GM12878 (cell line): ENCODE data around the gene ADGRE2.

Experiments used
- CBX5 ChIP-seq: sonication (generic); IDR thresholded peaks from 2 replicates; pipeline ENCODE4 v1.6.1; 2016; ENCODE audit warnings: low read depth, moderate library complexity, mild to moderate bottlenecking, inconsistent platforms
- EP300 ChIP-seq, 2 experiments: fragments of 150-350 bp in 1 of 2; IDR thresholded peaks; 2 replicates each; pipeline ENCODE4 v1.6.1; 2011 to 2012; ENCODE audit warnings: low read depth in 2 of 2, low read length in 2 of 2, borderline replicate concordance in 1 of 2, improper control_type of control experiment in 1 of 2, inconsistent platforms in 1 of 2; ENCODE audit not compliant: control insufficient read depth in 1 of 2
- FOXM1 ChIP-seq: IDR thresholded peaks from 2 replicates; pipeline ENCODE4 v1.6.1; 2012; ENCODE audit warnings: low read depth, mild to moderate bottlenecking, inconsistent platforms, low read length, moderate library complexity
- PAX5 ChIP-seq: IDR thresholded peaks from 2 replicates; pipeline ENCODE4 v1.6.1; 2011; ENCODE audit warnings: low read depth, low read length, borderline replicate concordance
- POLR2A ChIP-seq: IDR thresholded peaks from 2 replicates; pipeline ENCODE4 v1.6.1; 2011; ENCODE audit warnings: low read depth, mild to moderate bottlenecking, low read length
- POLR2AphosphoS5 ChIP-seq: IDR thresholded peaks from 2 replicates; pipeline ENCODE4 v1.6.1; 2011; ENCODE audit warnings: mild to moderate bottlenecking, low read length, inconsistent platforms
- RB1 ChIP-seq: fragments of 450-650 bp; formaldehyde crosslinking; IDR thresholded peaks from 2 replicates; pipeline ENCODE4 v1.6.1; 2017; ENCODE audit warnings: mild to moderate bottlenecking, borderline replicate concordance
- ZZZ3 ChIP-seq: IDR thresholded peaks from 2 replicates; pipeline ENCODE4 v1.6.1; 2011; ENCODE audit warnings: low read depth; ENCODE audit not compliant: control insufficient read depth, insufficient read length
- TF ChIP-seq, protein P1 (sequence below): IDR thresholded peaks from 2 replicates; pipeline ENCODE4 v1.6.1; 2012; ENCODE audit warnings: low read length, inconsistent platforms
- TF ChIP-seq, protein P2 (sequence below), 3 experiments: IDR thresholded peaks in 2 of 3; conservative IDR thresholded peaks in 1 of 3; 2 replicates each; pipeline ENCODE4 v1.5.1; 2011; ENCODE audit warnings: low read depth in 3 of 3, low read length in 3 of 3, mild to moderate bottlenecking in 3 of 3, control low read depth in 2 of 3, moderate library complexity in 2 of 3, inconsistent platforms in 1 of 3, mixed read lengths in 1 of 3; ENCODE audit not compliant: control insufficient read depth in 2 of 3, insufficient read depth in 1 of 3; ENCODE audit errors: extremely low read depth in 1 of 3

DNA sequence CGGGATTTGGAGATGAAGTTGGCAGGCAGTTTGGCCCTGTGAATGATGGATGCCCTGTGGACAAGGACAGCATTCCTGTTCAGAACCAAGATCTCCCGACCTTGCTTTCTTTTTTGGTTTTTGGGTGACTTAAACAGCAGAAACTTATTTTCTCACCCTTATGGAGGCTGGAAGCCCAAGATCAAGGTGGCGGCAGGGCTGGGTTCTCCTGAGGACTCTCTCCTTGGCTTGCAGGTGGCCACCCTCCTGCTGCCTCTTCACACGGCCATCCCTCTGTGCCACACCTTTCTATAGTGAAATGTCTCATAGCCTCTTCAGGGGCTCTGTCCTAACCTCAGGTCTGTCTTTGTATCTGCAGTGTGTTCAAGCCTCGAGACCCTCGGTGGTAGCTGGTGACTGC is 74.5 kb downstream of the ADGRE2 start:
- no peak for TF ChIP-seq CBX5
- TF ChIP-seq PAX5: no peak
- no peak for TF ChIP-seq POLR2A
- TF ChIP-seq, protein P1, sequence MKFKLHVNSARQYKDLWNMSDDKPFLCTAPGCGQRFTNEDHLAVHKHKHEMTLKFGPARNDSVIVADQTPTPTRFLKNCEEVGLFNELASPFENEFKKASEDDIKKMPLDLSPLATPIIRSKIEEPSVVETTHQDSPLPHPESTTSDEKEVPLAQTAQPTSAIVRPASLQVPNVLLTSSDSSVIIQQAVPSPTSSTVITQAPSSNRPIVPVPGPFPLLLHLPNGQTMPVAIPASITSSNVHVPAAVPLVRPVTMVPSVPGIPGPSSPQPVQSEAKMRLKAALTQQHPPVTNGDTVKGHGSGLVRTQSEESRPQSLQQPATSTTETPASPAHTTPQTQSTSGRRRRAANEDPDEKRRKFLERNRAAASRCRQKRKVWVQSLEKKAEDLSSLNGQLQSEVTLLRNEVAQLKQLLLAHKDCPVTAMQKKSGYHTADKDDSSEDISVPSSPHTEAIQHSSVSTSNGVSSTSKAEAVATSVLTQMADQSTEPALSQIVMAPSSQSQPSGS: no peak
- TF ChIP-seq POLR2AphosphoS5: no peak
- TF ChIP-seq, protein P2, sequence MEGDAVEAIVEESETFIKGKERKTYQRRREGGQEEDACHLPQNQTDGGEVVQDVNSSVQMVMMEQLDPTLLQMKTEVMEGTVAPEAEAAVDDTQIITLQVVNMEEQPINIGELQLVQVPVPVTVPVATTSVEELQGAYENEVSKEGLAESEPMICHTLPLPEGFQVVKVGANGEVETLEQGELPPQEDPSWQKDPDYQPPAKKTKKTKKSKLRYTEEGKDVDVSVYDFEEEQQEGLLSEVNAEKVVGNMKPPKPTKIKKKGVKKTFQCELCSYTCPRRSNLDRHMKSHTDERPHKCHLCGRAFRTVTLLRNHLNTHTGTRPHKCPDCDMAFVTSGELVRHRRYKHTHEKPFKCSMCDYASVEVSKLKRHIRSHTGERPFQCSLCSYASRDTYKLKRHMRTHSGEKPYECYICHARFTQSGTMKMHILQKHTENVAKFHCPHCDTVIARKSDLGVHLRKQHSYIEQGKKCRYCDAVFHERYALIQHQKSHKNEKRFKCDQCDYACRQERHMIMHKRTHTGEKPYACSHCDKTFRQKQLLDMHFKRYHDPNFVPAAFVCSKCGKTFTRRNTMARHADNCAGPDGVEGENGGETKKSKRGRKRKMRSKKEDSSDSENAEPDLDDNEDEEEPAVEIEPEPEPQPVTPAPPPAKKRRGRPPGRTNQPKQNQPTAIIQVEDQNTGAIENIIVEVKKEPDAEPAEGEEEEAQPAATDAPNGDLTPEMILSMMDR (IDR thresholded peaks at IDR 0.05 in 2 of 3, conservative IDR thresholded peaks at IDR 0.05 in 1 of 3; ENCODE audit: control insufficient read depth in 2 of 3, extremely low read depth in 1 of 3, insufficient read depth in 1 of 3, low read depth in 3 of 3, low read length in 3 of 3): no peak
- TF ChIP-seq RB1: no peak
- no peak for TF ChIP-seq EP300 (IDR thresholded peaks at IDR 0.05; ENCODE audit: borderline replicate concordance in 1 of 2, control insufficient read depth in 1 of 2, low read depth in 2 of 2, low read length in 2 of 2)
- no peak for TF ChIP-seq ZZZ3
- no peak for TF ChIP-seq FOXM1
